Colonic mucosa (tissue), 4 donors: ENCODE data around the gene MARCHF7. TPM values are rescaled to one million over a fixed set of nuclear protein-coding genes. Genes with fewer than 3 reads are reported as not detected.
"Not testable (repeated sequence)": the region's sequence is repeated elsewhere in the genome, so short reads cannot be mapped to it uniquely, and the experiment has no call there.

Experiments
- DNase-seq: peaks from one replicate; pipeline ENCODE4 v3.0.0-alpha.2; 2020
- H3K27ac ChIP-seq: fragments of 200-600 bp; one replicate; pipeline ENCODE4 v1.8.0; 2021
- H3K27me3 ChIP-seq: fragments of 200-600 bp; one replicate; pipeline ENCODE4 v1.8.0; 2021
- H3K36me3 ChIP-seq: fragments of 200-600 bp; one replicate; pipeline ENCODE4 v1.8.0; 2021
- H3K4me1 ChIP-seq: fragments of 200-600 bp; one replicate; pipeline ENCODE4 v1.8.0; 2021; ENCODE audit warnings: mild to moderate bottlenecking
- H3K4me3 ChIP-seq: fragments of 200-600 bp; one replicate; pipeline ENCODE4 v1.8.0; 2021
- H3K9ac ChIP-seq, 2 donors: one replicate each; pipeline ENCODE4 v1.7.0; 2013; ENCODE audit warnings: control low read depth in 2 of 2, low read depth in 2 of 2, low read length in 2 of 2
- H3K9me3 ChIP-seq: fragments of 200-600 bp; one replicate; pipeline ENCODE4 v1.8.0; 2021
- intact Hi-C: fragments of 100-400 bp; cut with DNase I; formaldehyde crosslinking; loops from one replicate; pipeline ENCODE4 v1.14.1; 2022
- total RNA-seq, 2 donors: library from RNA; stranded (reverse); fragmentation: NEBNext Ultra II Directional in 1 of 2; extraction: Animal tissue kit (Norgen Biotek cat#: 25700) in 1 of 2; gene quantifications; one replicate each; pipeline ENCODE4 v1.2.1, GENCODE V29; 2021
- TF ChIP-seq, protein P1 (sequence below): fragments of 200-600 bp; IDR thresholded peaks from one replicate; pipeline ENCODE4 v1.8.0; 2022; ENCODE audit warnings: antibody characterized with exemption, mild to moderate bottlenecking
- donor health status: healthy.
- donor health status: DM: no; HTN: no; CAD: no.
- donor health status: DM: no; HTN: no; CAD: no.

Gene MARCHF7
- total RNA-seq, 2 donors from 2014 or later = 39.8 to 75.1 TPM

DNA sequence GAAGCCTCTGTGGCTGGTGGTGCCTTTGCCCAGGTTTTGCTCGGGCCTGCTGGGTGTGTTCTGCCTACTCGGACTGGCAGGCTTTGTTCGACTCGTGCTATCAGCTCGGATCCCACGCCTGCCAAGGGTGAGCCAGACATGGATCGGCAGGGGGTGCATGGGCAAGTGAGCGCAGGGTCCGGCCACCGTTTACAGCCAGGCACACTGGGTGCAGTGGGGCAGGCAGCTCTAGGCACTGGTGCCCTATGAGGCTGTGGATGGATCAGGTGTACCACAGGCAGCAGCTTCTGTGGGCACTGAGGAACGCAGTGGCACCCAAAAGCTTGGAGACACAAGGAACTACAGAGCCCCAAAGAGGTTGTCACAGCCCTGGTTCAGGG lies 25.6 kb downstream of the MARCHF7 start:
- peaks cover 7% of the 10 kb centered on the region for H3K36me3 ChIP-seq
- TF ChIP-seq, protein P1, sequence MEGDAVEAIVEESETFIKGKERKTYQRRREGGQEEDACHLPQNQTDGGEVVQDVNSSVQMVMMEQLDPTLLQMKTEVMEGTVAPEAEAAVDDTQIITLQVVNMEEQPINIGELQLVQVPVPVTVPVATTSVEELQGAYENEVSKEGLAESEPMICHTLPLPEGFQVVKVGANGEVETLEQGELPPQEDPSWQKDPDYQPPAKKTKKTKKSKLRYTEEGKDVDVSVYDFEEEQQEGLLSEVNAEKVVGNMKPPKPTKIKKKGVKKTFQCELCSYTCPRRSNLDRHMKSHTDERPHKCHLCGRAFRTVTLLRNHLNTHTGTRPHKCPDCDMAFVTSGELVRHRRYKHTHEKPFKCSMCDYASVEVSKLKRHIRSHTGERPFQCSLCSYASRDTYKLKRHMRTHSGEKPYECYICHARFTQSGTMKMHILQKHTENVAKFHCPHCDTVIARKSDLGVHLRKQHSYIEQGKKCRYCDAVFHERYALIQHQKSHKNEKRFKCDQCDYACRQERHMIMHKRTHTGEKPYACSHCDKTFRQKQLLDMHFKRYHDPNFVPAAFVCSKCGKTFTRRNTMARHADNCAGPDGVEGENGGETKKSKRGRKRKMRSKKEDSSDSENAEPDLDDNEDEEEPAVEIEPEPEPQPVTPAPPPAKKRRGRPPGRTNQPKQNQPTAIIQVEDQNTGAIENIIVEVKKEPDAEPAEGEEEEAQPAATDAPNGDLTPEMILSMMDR = no peak
- intact Hi-C loops = no loop called here

DNA sequence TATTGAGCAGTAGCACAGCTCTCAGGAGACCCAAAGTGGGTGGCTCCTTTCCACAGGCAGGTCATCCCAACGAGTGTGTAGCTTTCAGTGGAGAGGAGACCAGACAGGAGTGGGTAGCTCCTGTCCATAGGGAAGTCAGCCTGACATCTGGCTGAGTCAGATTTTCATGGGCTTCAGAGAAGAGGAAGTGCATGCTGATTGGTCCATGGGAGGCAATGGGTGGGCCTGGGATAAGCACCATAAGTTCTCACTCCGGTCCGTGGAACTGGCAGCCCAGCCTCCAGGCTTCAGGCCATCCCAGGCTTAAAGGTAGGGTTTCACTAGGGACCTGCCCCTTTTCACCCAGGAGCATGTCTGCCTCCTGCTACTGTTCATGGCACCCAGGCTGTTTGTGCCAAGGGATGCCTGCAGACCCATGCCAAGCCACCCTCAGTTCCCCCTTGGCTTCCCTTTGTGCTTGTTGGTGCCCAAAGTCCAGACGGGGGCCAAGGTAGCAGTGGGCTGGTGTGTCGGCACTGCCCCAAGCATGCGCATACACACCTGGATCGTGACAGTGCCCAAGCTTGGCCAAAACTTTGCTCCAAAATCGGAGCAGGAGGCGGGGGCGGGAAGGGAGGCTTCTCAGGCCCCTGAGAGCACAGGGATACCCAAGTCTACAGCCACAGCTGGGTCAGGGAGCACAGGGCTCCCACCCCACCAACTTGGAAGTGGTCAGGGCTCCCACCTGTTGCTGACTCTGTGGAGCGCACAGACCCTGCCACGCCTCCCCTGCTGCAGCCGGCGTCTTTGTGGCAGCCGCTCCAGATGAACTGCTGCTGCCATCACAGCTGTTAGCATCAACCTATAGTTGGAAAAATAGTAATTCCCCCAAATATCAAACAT lies 26.4 kb downstream of the MARCHF7 start:
- H3K27ac ChIP-seq = no peak overlapping the region
- no peak for DNase-seq
- no peak overlapping the region for H3K4me3 ChIP-seq
- H3K36me3 ChIP-seq = peaks cover 7% of the 10 kb centered on the region
- H3K9me3 ChIP-seq = no peaks in the 10 kb centered on the region
- no peaks in the 10 kb centered on the region for H3K4me1 ChIP-seq
- no peaks in the 10 kb centered on the region for H3K27me3 ChIP-seq
- TF ChIP-seq, protein P1 = no peak
- no peak overlapping the region for H3K9ac ChIP-seq
- intact Hi-C loops = no loop called here

More for the DNA sequence above, 25.6 kb downstream of the MARCHF7 start:
- Histone ChIP-seq H3K4me1 (no peaks in the 10 kb centered on the region), H3K9ac (no peak overlapping the region), H3K27ac (no peak overlapping the region), H3K4me3 (no peak overlapping the region), H3K27me3 (no peaks in the 10 kb centered on the region), H3K9me3 (no peaks in the 10 kb centered on the region)
- DNase-seq = no peak

DNA sequence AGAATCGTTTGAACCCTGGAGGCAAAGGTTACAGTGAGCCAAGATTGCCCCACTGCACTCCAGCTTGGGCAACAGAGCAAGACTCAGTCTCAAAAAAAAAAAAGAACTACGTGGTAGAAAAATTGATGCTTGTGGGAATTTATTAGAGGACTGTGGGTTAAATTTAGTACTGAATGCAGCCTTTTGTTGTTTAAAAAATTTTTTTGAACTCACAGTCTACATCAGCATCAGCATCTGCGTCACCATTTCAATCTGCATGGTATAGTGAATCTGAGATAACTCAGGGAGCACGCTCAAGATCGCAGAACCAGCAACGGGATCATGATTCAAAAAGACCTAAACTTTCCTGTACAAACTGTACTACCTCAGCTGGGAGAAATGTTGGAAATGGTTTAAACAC lies 30.5 kb downstream of the MARCHF7 start:
- H3K27ac ChIP-seq = no peak overlapping the region
- no peaks in the 10 kb centered on the region for H3K4me1 ChIP-seq
- no peak overlapping the region for H3K4me3 ChIP-seq
- H3K27me3 ChIP-seq = no peaks in the 10 kb centered on the region
- intact Hi-C loops = no loop called here
- H3K36me3 ChIP-seq = peaks cover 6% of the 10 kb centered on the region
- DNase-seq = no peak
- H3K9me3 ChIP-seq = no peaks in the 10 kb centered on the region
- no peak overlapping the region for H3K9ac ChIP-seq
- TF ChIP-seq, protein P1 = no peak

DNA sequence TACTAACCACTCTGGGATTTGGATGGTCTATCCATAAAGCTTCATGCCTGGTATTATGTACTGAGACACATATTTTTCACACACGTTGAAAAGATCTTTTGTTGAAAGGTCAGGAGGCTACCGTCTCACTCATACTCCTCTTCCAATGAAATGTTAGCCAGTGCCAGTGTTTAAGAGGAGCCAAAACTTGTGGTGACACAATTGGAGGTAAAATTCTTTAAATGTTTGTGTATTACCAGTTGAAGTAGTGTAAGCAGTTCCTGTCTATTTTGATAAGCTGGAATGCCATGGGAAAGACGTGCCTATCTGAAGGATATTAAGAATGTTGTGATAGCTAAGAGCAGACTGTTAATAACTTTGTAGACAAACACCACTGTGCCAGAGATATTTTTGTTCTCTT lies 32.1 kb downstream of the MARCHF7 start:
- intact Hi-C loops = no loop called here
- Histone ChIP-seq H3K4me1 (no peaks in the 10 kb centered on the region), H3K9me3 (no peaks in the 10 kb centered on the region), H3K4me3 (no peak overlapping the region), H3K27me3 (no peaks in the 10 kb centered on the region), H3K27ac (no peak overlapping the region), H3K36me3 (peaks cover 6% of the 10 kb centered on the region), H3K9ac (no peak overlapping the region)
- DNase-seq = no peak
- TF ChIP-seq, protein P1 = no peak

DNA sequence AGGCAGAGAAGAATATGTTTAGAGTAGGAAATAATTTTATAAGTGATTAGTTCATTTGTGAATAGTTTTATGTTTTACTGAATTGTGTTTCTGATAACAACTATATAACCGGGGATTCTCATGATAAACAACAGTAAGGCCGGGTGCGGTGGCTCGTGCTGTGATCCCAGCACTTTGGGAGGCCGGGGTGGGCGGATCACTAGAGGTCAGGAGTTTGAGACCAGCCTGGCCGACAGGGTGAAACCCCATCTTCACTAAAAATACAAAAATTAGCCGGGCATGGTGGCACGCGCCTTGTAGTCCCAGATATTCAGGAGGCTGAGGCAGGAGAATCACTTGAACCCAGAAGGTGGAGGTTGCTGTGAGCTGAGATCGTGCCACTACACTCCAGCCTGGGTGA lies 32.9 kb downstream of the MARCHF7 start:
- H3K27me3 ChIP-seq, H3K27ac ChIP-seq, H3K9ac ChIP-seq, intact Hi-C loops, H3K36me3 ChIP-seq, H3K9me3 ChIP-seq, H3K4me1 ChIP-seq, H3K4me3 ChIP-seq, DNase-seq: not testable (repeated sequence)

DNA sequence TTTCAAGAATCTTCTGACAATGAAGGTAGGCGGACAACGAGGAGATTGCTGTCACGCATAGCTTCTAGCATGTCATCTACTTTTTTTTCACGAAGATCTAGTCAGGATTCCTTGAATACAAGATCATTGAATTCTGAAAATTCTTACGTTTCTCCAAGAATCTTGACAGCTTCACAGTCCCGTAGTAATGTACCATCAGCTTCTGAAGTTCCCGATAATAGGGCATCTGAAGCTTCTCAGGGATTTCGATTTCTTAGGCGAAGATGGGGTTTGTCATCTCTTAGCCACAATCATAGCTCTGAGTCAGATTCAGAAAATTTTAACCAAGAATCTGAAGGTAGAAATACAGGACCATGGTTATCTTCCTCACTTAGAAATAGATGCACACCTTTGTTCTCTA lies 35.8 kb downstream of the MARCHF7 start:
- TF ChIP-seq, protein P1 = no peak
- H3K4me3 ChIP-seq = no peak overlapping the region
- H3K4me1 ChIP-seq = no peaks in the 10 kb centered on the region
- H3K27me3 ChIP-seq = no peaks in the 10 kb centered on the region
- H3K36me3 ChIP-seq = peaks cover 6% of the 10 kb centered on the region
- DNase-seq = no peak
- intact Hi-C loops = no loop called here
- H3K9ac ChIP-seq = no peak overlapping the region
- H3K9me3 ChIP-seq = no peaks in the 10 kb centered on the region
- H3K27ac ChIP-seq = no peak overlapping the region
